HG03378 (cell line): ENCODE data around the gene RNF123.

Source experiments
- ATAC-seq: cut with Tn5 transposase; IDR thresholded peaks from one replicate; pipeline ENCODE4 v1.9.1; 2021; ENCODE audit warnings: mild to moderate bottlenecking, moderate library complexity; ENCODE audit not compliant: unreplicated experiment

The RNF123 gene

GRCh38 chr3:49657208-49657915 is 32.0 kb upstream of the RNF123 start:
- no peak for ATAC-seq

- ATAC-seq = no peak
Measured at GRCh38 chr3:49658711-49659110, 30.6 kb upstream of the RNF123 start.

- no peak for ATAC-seq
Measured at GRCh38 chr3:49659756-49660155, 29.6 kb upstream of the RNF123 start.

- no peak for ATAC-seq
Measured at GRCh38 chr3:49661281-49661680, 28.1 kb upstream of the RNF123 start.

GRCh38 chr3:49662021-49662420 is 27.3 kb upstream of the RNF123 start:
- ATAC-seq = no peak

- ATAC-seq = no peak
Measured at GRCh38 chr3:49662720-49663413, 26.5 kb upstream of the RNF123 start.

GRCh38 chr3:49663831-49664230 is 25.5 kb upstream of the RNF123 start:
- no peak for ATAC-seq

- no peak for ATAC-seq
Measured at GRCh38 chr3:49664300-49664699, 25.1 kb upstream of the RNF123 start.

- no peak for ATAC-seq
Measured at GRCh38 chr3:49665822-49666519, 23.4 kb upstream of the RNF123 start.

GRCh38 chr3:49666592-49666991 is 22.8 kb upstream of the RNF123 start:
- no peak for ATAC-seq

- no peak for ATAC-seq
Measured at GRCh38 chr3:49667701-49668413, 21.5 kb upstream of the RNF123 start.

GRCh38 chr3:49668414-49668797 is 21.0 kb upstream of the RNF123 start:
- no peak for ATAC-seq

- ATAC-seq = no peak
Measured at GRCh38 chr3:49668861-49669260, 20.5 kb upstream of the RNF123 start.

- ATAC-seq = no peak
Measured at GRCh38 chr3:49669352-49669751, 20.0 kb upstream of the RNF123 start.

GRCh38 chr3:49670940-49671290 is 18.4 kb upstream of the RNF123 start:
- no peak for ATAC-seq

GRCh38 chr3:49671291-49672288 is 17.8 kb upstream of the RNF123 start:
- no peak for ATAC-seq

- no peak for ATAC-seq
Measured at GRCh38 chr3:49673121-49673714, 16.1 kb upstream of the RNF123 start.

- ATAC-seq = peak; percentile 56
Measured at GRCh38 chr3:49673715-49674496, 15.5 kb upstream of the RNF123 start, which contains the start of gene APEH. Gene APEH (plus strand): TSS chr3:49674351. CDS start chr3:49674402, 51 bp downstream.

GRCh38 chr3:49674497-49674983 is 14.8 kb upstream of the RNF123 start:
- peak; percentile 29 for ATAC-seq
